ENCODE measurements around the gene REEP6.
"Not testable (repeated sequence)": the region's sequence is repeated elsewhere in the genome, so short reads cannot be mapped to it uniquely, and the experiment has no call there.

DNA sequence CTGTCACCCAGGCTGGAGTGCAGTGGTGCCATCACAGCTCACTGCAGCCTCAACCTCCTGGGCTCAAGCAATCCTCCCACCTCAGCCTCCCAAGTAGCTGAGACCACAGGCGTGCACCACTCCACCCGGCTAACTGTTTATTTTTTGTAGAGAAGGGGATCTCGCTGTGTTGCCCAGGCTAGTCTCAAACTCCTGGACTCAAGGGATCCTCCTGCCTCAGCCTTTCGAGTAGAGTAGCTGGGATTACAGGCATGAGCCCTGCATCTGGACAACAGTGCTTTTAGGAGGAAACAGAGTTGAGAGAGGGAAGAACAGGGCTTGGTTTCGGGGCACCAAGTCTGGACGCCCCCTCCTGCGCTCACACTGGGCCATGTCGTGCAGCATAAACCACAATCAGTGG is 28.8 kb downstream of the REEP6 start:
- TF ChIP-seq, protein P1, sequence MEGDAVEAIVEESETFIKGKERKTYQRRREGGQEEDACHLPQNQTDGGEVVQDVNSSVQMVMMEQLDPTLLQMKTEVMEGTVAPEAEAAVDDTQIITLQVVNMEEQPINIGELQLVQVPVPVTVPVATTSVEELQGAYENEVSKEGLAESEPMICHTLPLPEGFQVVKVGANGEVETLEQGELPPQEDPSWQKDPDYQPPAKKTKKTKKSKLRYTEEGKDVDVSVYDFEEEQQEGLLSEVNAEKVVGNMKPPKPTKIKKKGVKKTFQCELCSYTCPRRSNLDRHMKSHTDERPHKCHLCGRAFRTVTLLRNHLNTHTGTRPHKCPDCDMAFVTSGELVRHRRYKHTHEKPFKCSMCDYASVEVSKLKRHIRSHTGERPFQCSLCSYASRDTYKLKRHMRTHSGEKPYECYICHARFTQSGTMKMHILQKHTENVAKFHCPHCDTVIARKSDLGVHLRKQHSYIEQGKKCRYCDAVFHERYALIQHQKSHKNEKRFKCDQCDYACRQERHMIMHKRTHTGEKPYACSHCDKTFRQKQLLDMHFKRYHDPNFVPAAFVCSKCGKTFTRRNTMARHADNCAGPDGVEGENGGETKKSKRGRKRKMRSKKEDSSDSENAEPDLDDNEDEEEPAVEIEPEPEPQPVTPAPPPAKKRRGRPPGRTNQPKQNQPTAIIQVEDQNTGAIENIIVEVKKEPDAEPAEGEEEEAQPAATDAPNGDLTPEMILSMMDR (IDR thresholded peaks at IDR 0.05) = not testable (repeated sequence)
- not testable (repeated sequence) for TF ChIP-seq POLR2A (IDR thresholded peaks at IDR 0.05)

Measured in body of pancreas (tissue), 4 donors.